ENCODE data around the gene CHST8.

- no peak for TF ChIP-seq CTCF (IDR thresholded peaks at IDR 0.05)
- TF ChIP-seq YY1 (IDR thresholded peaks at IDR 0.05; ENCODE audit: low read depth), result no peak
Measured at GRCh38 chr19:33641956-33642498, 20.3 kb downstream of the CHST8 start.

Data from SK-N-SH (cell line).